Measurements from ENCODE around the gene CNTFR. TPM values are rescaled to one million over a fixed set of nuclear protein-coding genes. Genes with fewer than 3 reads are reported as not detected.

The CNTFR gene
- total and polyA plus RNA-seq, 2 of the 8 experiments (the other 6 are each of a cell fraction or from before 2014, with no cell fraction given): 1.2 to 4.2 TPM

DNA sequence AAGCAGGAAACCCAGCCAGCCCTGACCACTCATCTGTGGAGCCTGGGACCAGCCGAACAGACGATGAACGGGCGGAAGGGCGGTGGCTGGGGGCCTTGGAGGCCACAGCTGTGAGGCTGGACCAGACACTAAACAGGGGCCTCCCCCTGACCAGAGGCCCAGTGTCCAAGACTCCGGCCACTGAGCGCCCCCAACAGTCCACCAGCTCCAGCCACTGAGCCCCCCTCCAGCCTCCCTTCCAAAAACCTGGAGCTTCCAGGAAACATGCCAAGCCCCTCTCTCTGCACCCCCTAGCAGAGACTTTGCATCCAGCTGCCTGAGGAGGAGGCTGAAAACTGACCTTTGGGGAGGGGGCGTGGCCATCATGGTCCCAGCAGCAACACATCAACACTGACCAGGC lies 23.2 kb downstream of the CNTFR start (continued):
- TF ChIP-seq, protein P1, sequence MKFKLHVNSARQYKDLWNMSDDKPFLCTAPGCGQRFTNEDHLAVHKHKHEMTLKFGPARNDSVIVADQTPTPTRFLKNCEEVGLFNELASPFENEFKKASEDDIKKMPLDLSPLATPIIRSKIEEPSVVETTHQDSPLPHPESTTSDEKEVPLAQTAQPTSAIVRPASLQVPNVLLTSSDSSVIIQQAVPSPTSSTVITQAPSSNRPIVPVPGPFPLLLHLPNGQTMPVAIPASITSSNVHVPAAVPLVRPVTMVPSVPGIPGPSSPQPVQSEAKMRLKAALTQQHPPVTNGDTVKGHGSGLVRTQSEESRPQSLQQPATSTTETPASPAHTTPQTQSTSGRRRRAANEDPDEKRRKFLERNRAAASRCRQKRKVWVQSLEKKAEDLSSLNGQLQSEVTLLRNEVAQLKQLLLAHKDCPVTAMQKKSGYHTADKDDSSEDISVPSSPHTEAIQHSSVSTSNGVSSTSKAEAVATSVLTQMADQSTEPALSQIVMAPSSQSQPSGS (IDR thresholded peaks at IDR 0.05; ENCODE audit: low read length): no peak
- no peak for TF ChIP-seq TCF12 (IDR thresholded peaks at IDR 0.05; ENCODE audit: low read depth, low read length)

Measured in H1 (cell line).